Vagina (tissue), 2 donors: ENCODE results near the gene GLP2R. TPM values are rescaled to one million over a fixed set of nuclear protein-coding genes. Genes with fewer than 3 reads are reported as not detected.

Experiments used
- DNase-seq, 2 donors: peaks; one replicate each; pipeline ENCODE4 v3.0.0-alpha.2; 2017; ENCODE audit errors: extremely low spot score in 2 of 2
- H3K27ac ChIP-seq: fragments of 200-600 bp; sonication (generic); one replicate; pipeline ENCODE4 v1.5.1; 2019
- H3K27me3 ChIP-seq: fragments of 200-600 bp; sonication (generic); one replicate; pipeline ENCODE4 v1.5.1; 2019
- H3K36me3 ChIP-seq, 2 donors: fragments of 200-600 bp; sonication (generic); one replicate each; pipeline ENCODE4 v1.5.1; 2017 to 2019
- H3K4me1 ChIP-seq: fragments of 200-600 bp; sonication (generic); one replicate; pipeline ENCODE4 v1.5.1; 2019
- H3K4me3 ChIP-seq, 2 donors: fragments of 200-600 bp; sonication (generic); 1 replicate in 1 of 2; 2 replicates in 1 of 2; pipeline ENCODE4 v1.5.1; 2016 to 2019
- H3K9me3 ChIP-seq: fragments of 200-600 bp; sonication (generic); one replicate; pipeline ENCODE4 v1.5.1; 2019
- CTCF ChIP-seq, 3 experiments: fragments of 450-650 bp in 2 of 3; fragments of 200-600 bp in 1 of 3; sonication (generic) in 1 of 3; IDR thresholded peaks; one replicate each; pipeline ENCODE4 v1.5.1; 2017 to 2019; ENCODE audit warnings: antibody characterized with exemption in 3 of 3, mild to moderate bottlenecking in 2 of 3, moderate library complexity in 2 of 3
- POLR2A ChIP-seq, 2 donors: fragments of 450-650 bp; IDR thresholded peaks; one replicate each; pipeline ENCODE4 v1.6.1; 2017; ENCODE audit warnings: antibody characterized with exemption in 2 of 2, mild to moderate bottlenecking in 2 of 2, moderate library complexity in 2 of 2
- POLR2AphosphoS5 ChIP-seq, 2 donors: sonication (generic); formaldehyde crosslinking; IDR thresholded peaks; one replicate each; pipeline ENCODE4 v1.9.0; 2017; ENCODE audit warnings: antibody characterized with exemption in 2 of 2, mild to moderate bottlenecking in 2 of 2, low read depth in 1 of 2; ENCODE audit not compliant: insufficient read depth in 1 of 2
- intact Hi-C: fragments of 100-400 bp; cut with DNase I; formaldehyde crosslinking; loops from one replicate; pipeline ENCODE4 v1.15.1; 2023
- total RNA-seq: library from RNA; depleted of rRNA; stranded (reverse); fragments of >200 nt; gene quantifications from one replicate; pipeline ENCODE4 v1.2.3, GENCODE V29; 2016

GLP2R gene
- total RNA-seq, 1 donor from 2014 or later: 2.9 TPM

GRCh38 chr17:9872852-9873251 is 47.1 kb downstream of the GLP2R start:
- Histone ChIP-seq H3K9me3 (no peaks in the 10 kb centered on the region), H3K4me3 (no peak overlapping the region), H3K4me1 (peaks cover 5% of the 10 kb centered on the region), H3K27ac (no peak overlapping the region), H3K36me3 (no peaks in the 10 kb centered on the region), H3K27me3 (no peaks in the 10 kb centered on the region)
- intact Hi-C loops: no loop called here
- DNase-seq: peak in 1 of 2 donors; percentile 60
- TF ChIP-seq POLR2AphosphoS5 (IDR thresholded peaks at IDR 0.05; ENCODE audit: insufficient read depth in 1 of 2, low read depth in 1 of 2): no peak
- no peak for TF ChIP-seq CTCF (IDR thresholded peaks at IDR 0.05)
- TF ChIP-seq POLR2A (IDR thresholded peaks at IDR 0.05): no peak

GRCh38 chr17:9874722-9875121 is 49.0 kb downstream of the GLP2R start:
- no peak overlapping the region for H3K4me3 ChIP-seq
- TF ChIP-seq POLR2AphosphoS5 (IDR thresholded peaks at IDR 0.05; ENCODE audit: insufficient read depth in 1 of 2, low read depth in 1 of 2) (no peak), CTCF (IDR thresholded peaks at IDR 0.05) (no peak), POLR2A (IDR thresholded peaks at IDR 0.05) (no peak)
- no peaks in the 10 kb centered on the region for H3K27me3 ChIP-seq
- H3K36me3 ChIP-seq: no peaks in the 10 kb centered on the region
- intact Hi-C loops: no loop called here
- H3K4me1 ChIP-seq: peaks cover 5% of the 10 kb centered on the region
- DNase-seq: no peak
- peak overlapping the region; percentile 31 for H3K27ac ChIP-seq
- H3K9me3 ChIP-seq: no peaks in the 10 kb centered on the region

- TF ChIP-seq POLR2A (IDR thresholded peaks at IDR 0.05) (no peak), POLR2AphosphoS5 (IDR thresholded peaks at IDR 0.05; ENCODE audit: insufficient read depth in 1 of 2, low read depth in 1 of 2) (peak in 1 of 2 donors; percentile 25)
- Histone ChIP-seq H3K27ac (peak overlapping the region; percentile 31), H3K27me3 (no peaks in the 10 kb centered on the region), H3K36me3 (no peaks in the 10 kb centered on the region), H3K4me3 (no peak overlapping the region), H3K4me1 (peaks cover 5% of the 10 kb centered on the region), H3K9me3 (no peaks in the 10 kb centered on the region)
- intact Hi-C loops: no loop called here
- DNase-seq: no peak
These were observed 49.7 kb downstream of the GLP2R start for GRCh38 chr17:9875441-9875840.

GRCh38 chr17:9878356-9878755 is 52.6 kb downstream of the GLP2R start:
- peaks cover 5% of the 10 kb centered on the region for H3K4me1 ChIP-seq
- TF ChIP-seq CTCF (IDR thresholded peaks at IDR 0.05) (no peak), POLR2AphosphoS5 (IDR thresholded peaks at IDR 0.05; ENCODE audit: insufficient read depth in 1 of 2, low read depth in 1 of 2) (no peak), POLR2A (IDR thresholded peaks at IDR 0.05) (no peak)
- H3K27ac ChIP-seq: no peak overlapping the region
- no peaks in the 10 kb centered on the region for H3K36me3 ChIP-seq
- intact Hi-C loops: no loop called here
- no peak for DNase-seq
- H3K4me3 ChIP-seq: no peak overlapping the region
- no peaks in the 10 kb centered on the region for H3K27me3 ChIP-seq
- H3K9me3 ChIP-seq: peaks cover 3% of the 10 kb centered on the region

GRCh38 chr17:9878786-9879525 is 53.2 kb downstream of the GLP2R start:
- Histone ChIP-seq H3K4me1 (peaks cover 5% of the 10 kb centered on the region), H3K36me3 (no peaks in the 10 kb centered on the region), H3K9me3 (peaks cover 3% of the 10 kb centered on the region), H3K27me3 (no peaks in the 10 kb centered on the region), H3K4me3 (no peak overlapping the region), H3K27ac (no peak overlapping the region)
- no peak for TF ChIP-seq POLR2AphosphoS5 (IDR thresholded peaks at IDR 0.05; ENCODE audit: insufficient read depth in 1 of 2, low read depth in 1 of 2)
- TF ChIP-seq CTCF (IDR thresholded peaks at IDR 0.05): no peak
- no peak for TF ChIP-seq POLR2A (IDR thresholded peaks at IDR 0.05)
- no peak for DNase-seq
- intact Hi-C loops: no loop called here
